Large intestine (tissue), 3 donors: ENCODE results near the gene FOXG1. TPM values are rescaled to one million over a fixed set of nuclear protein-coding genes. Genes with fewer than 3 reads are reported as not detected.

Experiments used
- DNase-seq, 2 donors: peaks; one replicate each; pipeline versions ENCODE4 v3.0.0 to v3.0.0-alpha.2; 2013
- H3K27ac ChIP-seq: one replicate; pipeline ENCODE4 v1.5.1; 2013; ENCODE audit warnings: low read length
- H3K27me3 ChIP-seq: 2 replicates; pipeline ENCODE4 v1.6.1; 2013; ENCODE audit warnings: low read length; ENCODE audit not compliant: control insufficient read depth, insufficient read depth
- H3K36me3 ChIP-seq: 2 replicates; pipeline ENCODE4 v1.6.1; 2013; ENCODE audit warnings: low read length; ENCODE audit not compliant: control insufficient read depth, insufficient read depth
- H3K4me1 ChIP-seq: one replicate; pipeline ENCODE4 v1.6.1; 2013; ENCODE audit warnings: low read length; ENCODE audit not compliant: control insufficient read depth, insufficient read depth
- H3K4me3 ChIP-seq: one replicate; pipeline ENCODE4 v1.5.1; 2013; ENCODE audit warnings: low read length
- H3K9me3 ChIP-seq: one replicate; pipeline ENCODE4 v1.6.1; 2013; ENCODE audit warnings: mild to moderate bottlenecking, low read depth, low read length, moderate library complexity; ENCODE audit not compliant: control insufficient read depth
- WGBS: methylation state at CpG from one replicate; pipeline ENCODE4 v1.1.5; 2013; ENCODE audit warnings: low lambda C conversion rate; ENCODE audit not compliant: insufficient coverage; 5-methylcytosine and 5-hydroxymethylcytosine counted together
- polyA plus RNA-seq: library from polyadenylated mRNA; unstranded; fragments of 120-200 nt; gene quantifications from one replicate; pipeline ENCODE4 v1.2.1, GENCODE V29; 2013

Gene FOXG1
- polyA plus RNA-seq, 1 donor: not detected

DNA sequence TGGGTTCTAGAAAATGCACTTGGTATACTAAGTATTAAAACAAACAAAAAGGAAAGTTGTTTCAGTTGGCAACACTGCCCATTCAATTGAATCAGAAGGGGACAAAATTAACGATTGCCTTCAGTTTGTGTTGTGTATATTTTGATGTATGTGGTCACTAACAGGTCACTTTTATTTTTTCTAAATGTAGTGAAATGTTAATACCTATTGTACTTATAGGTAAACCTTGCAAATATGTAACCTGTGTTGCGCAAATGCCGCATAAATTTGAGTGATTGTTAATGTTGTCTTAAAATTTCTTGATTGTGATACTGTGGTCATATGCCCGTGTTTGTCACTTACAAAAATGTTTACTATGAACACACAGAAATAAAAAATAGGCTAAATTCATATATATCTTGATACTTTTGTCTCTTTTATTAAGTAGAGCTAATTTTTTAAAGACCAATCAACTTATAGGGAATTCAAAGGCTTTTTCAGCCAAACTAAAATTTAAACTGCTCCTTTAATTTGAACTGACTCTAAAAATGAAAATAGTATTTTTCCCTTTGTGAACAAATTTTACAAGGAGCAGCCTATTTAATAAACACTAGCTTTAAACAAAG lies 2.8 kb downstream of the FOXG1 start:
- H3K4me1 ChIP-seq: no peaks in the 10 kb centered on the region
- H3K27me3 ChIP-seq: peaks cover 81% of the 10 kb centered on the region
- 13% methylated on average over 1 of the region's 4 CpGs for WGBS
- no peaks in the 10 kb centered on the region for H3K36me3 ChIP-seq
- no peak overlapping the region for H3K27ac ChIP-seq
- DNase-seq: no peak
- H3K4me3 ChIP-seq: no peak overlapping the region
- H3K9me3 ChIP-seq: peaks cover 18% of the 10 kb centered on the region

DNA sequence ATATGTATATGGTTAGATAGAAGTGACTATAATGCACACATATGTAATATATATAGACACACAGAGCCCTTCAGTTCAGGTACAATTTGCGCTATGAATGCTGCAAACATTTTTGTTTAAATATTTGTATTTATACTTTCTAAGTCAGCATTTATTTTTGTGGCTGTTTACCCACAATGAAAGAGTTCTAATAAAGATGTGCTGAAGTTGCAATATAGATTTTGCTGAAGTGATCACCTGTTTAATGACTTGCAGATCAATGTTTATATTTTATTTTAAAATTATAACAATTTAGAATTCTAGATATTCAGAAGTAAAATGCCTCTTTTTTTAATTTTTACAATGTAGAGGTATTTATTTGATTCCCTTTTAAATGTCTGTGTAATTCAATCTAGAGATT lies 3.5 kb downstream of the FOXG1 start:
- H3K27ac ChIP-seq: no peak overlapping the region
- no peak for DNase-seq
- H3K4me3 ChIP-seq: no peak overlapping the region
- peaks cover 81% of the 10 kb centered on the region for H3K27me3 ChIP-seq
- H3K4me1 ChIP-seq: no peaks in the 10 kb centered on the region
- H3K36me3 ChIP-seq: no peaks in the 10 kb centered on the region
- peaks cover 17% of the 10 kb centered on the region for H3K9me3 ChIP-seq
- 33% methylated on average over 1 of the region's 1 CpG for WGBS

DNA sequence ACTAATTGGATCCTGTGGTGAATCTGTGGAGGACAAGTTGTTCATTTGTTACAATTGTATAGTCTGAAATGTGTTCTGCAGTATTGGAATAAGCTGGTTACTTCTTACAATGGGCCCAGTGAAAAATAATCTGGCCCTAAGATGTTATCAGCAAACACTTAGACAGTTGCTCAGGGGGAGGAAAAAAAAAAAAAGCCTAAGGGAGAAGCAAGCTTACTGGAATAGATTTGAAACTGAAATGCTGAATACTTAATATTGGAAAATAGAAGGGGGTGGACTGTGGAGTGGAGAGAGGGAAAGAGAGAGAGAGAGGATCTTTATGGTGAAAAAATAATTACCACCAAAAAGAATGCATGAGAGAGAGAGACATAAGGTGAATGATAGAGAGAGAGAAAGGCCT lies 4.0 kb downstream of the FOXG1 start:
- peaks cover 81% of the 10 kb centered on the region for H3K27me3 ChIP-seq
- no peaks in the 10 kb centered on the region for H3K36me3 ChIP-seq
- no peaks in the 10 kb centered on the region for H3K4me1 ChIP-seq
- no peak for DNase-seq
- H3K4me3 ChIP-seq: no peak overlapping the region
- H3K9me3 ChIP-seq: peaks cover 17% of the 10 kb centered on the region
- H3K27ac ChIP-seq: no peak overlapping the region

DNA sequence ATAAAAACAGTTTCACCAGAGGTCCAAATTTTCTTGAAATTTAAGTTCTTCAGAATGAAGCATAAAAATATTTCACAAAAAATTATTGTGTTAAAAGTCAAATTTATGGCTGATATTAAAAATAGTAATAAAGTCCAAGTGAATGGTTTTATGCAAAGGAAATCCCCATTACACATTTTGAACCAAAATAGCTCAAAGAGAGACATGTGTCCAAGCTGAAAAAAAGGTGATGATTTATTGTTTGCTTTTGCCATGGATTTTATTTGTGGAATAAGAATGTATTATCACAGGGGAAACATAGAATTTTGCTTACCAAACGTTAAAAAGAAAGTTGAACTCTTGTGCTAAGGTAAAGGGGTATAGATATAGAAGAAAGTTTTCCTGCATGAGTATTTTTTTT lies 4.6 kb downstream of the FOXG1 start:
- no peak for DNase-seq
- H3K9me3 ChIP-seq: peaks cover 13% of the 10 kb centered on the region
- WGBS: 0% methylated on average over 1 of the region's 1 CpG
- H3K4me1 ChIP-seq: no peaks in the 10 kb centered on the region
- H3K27me3 ChIP-seq: peaks cover 80% of the 10 kb centered on the region
- no peaks in the 10 kb centered on the region for H3K36me3 ChIP-seq
- no peak overlapping the region for H3K4me3 ChIP-seq
- no peak overlapping the region for H3K27ac ChIP-seq

DNA sequence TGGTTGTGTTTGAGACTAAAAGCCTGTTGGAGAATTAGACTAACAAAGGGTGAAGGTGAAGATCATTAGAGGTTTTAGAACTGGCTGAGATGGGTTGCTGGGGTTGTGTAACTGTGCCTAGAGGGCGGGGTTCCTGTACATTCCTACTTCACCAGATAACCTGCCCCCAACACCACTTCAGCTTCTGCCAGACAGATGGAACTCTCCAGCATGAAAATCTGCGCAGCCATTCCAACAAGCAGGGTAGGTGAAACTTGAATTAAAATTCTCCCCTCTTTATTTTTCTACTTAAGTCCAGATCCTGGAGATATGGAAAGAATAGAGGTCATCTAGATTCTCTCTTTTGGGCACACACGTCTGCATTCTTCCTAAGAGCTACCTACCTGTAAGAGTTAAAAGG lies 6.0 kb downstream of the FOXG1 start:
- Histone ChIP-seq H3K9me3 (peaks cover 13% of the 10 kb centered on the region), H3K4me3 (no peak overlapping the region), H3K36me3 (no peaks in the 10 kb centered on the region), H3K27me3 (peaks cover 77% of the 10 kb centered on the region), H3K27ac (no peak overlapping the region), H3K4me1 (no peaks in the 10 kb centered on the region)
- 0% methylated on average over 1 of the region's 3 CpGs for WGBS
- DNase-seq: no peak

DNA sequence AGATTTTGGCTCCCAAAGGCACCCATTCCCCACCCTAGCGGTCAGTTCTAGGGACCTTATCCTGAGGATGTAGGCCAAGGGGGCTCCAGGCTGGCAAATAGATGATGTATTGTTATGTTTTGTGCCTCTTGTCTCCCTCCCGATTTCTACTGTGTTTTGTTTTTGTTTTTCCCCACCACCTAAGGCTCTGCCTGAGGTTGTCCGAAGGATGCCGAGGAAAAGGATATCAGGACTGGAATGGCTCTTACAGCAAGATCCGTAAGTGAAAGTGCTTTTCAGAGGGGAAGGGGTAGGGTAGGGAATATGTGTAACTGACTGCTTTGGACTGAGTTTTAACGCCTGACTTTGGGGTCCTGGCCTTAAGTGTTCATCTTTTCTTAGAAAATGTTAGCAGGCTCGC lies 6.6 kb downstream of the FOXG1 start:
- Histone ChIP-seq H3K27ac (no peak overlapping the region), H3K27me3 (peaks cover 77% of the 10 kb centered on the region), H3K9me3 (peaks cover 8% of the 10 kb centered on the region), H3K4me3 (no peak overlapping the region), H3K36me3 (no peaks in the 10 kb centered on the region), H3K4me1 (no peaks in the 10 kb centered on the region)
- 0% methylated on average over 1 of the region's 7 CpGs for WGBS
- DNase-seq: no peak

DNA sequence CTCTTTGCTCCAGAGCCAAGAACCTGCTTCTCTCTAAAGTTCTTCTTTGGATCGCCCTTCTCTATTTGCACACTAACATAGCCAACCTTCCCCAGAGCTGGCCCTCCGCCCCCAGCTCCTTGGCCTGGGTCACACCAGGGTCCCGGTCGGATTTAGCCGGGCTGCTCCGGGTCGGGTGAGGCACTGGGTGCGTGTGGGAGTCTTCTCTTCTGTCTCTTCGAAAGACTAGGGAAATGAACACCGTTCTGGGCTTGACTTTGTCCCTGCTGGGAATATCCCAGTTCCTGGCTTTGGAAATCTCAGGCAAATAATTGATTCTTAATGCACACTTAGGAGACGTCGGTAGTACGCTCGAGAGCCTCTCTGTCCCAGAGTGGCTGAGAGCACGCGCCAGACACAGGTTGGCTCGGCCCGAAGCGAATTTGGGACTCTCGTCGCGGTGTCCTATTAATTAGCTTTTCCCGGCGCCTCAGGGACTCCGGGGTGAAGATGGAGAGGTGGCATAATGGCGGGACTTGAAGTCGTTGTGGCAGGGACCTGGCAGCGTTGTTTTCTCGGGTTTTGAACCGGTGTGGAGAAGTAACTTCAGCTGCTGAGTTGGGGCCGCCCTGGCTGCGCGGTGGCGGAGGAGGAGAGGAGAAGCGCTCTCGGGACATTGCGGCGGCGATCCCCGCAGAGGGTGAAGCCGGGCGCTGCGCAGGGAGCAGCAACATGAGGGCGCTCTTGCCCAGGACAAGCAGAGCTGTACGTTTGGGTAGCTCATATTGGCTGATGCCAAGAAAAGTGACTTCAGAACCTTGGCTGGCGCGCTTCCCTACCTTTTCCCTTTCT lies 7.5 kb downstream of the FOXG1 start:
- Histone ChIP-seq H3K4me1 (no peaks in the 10 kb centered on the region), H3K36me3 (no peaks in the 10 kb centered on the region), H3K4me3 (no peak overlapping the region), H3K9me3 (peaks cover 5% of the 10 kb centered on the region), H3K27me3 (peaks cover 73% of the 10 kb centered on the region), H3K27ac (no peak overlapping the region)
- no peak for DNase-seq
- no CpG with 5 or more reads among the region's 47 CpGs for WGBS

DNA sequence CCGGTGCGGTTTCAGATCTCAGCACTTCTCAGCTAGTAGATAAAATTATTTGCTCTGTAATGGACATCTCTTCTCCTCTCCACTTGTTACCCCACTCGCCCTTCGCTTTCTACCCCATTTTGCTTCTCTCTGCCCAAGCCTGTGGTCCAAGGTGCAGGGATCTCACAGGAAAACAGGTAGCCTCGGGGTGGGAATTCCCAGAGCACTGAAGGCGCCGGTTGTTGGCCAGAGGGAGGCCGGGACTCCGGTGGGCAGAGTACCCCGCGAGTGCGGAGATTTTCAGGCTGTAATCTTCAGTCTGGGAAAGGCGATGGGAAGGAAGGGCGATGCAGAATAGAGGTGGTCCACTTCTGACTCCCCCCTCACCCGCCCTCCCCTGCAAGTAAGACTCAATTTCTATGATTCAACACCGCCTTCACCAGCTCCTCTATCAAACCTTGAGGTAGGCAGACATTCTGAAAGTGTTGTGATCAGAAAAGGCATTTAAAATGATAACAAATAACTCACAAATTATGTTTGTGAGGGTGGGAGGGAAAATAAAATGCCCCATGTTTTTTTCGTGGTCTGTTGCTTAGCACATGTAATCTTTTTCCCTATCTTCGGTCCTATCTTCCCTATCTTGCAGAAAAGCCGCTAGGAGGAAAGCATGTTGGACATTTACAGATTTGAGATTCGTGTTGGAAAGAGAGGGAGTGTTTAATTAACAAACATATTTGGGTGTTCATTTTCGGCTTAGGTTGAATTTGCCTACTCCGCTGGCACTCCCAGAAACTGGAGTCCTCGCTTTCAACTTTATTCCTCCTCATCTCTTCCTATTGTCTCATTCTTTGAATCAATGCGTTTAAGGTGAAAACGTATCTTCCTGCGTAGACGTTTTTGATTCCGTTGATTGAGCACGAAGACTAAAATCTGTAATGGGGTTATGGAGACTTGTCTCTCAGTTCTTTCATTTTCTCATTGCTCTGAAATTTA lies 8.5 kb downstream of the FOXG1 start:
- DNase-seq: no peak
- Histone ChIP-seq H3K4me3 (no peak overlapping the region), H3K9me3 (peaks cover 5% of the 10 kb centered on the region), H3K27ac (no peak overlapping the region), H3K36me3 (no peaks in the 10 kb centered on the region), H3K4me1 (no peaks in the 10 kb centered on the region), H3K27me3 (peaks cover 68% of the 10 kb centered on the region)
- 4% methylated on average over 8 of the region's 29 CpGs for WGBS

DNA sequence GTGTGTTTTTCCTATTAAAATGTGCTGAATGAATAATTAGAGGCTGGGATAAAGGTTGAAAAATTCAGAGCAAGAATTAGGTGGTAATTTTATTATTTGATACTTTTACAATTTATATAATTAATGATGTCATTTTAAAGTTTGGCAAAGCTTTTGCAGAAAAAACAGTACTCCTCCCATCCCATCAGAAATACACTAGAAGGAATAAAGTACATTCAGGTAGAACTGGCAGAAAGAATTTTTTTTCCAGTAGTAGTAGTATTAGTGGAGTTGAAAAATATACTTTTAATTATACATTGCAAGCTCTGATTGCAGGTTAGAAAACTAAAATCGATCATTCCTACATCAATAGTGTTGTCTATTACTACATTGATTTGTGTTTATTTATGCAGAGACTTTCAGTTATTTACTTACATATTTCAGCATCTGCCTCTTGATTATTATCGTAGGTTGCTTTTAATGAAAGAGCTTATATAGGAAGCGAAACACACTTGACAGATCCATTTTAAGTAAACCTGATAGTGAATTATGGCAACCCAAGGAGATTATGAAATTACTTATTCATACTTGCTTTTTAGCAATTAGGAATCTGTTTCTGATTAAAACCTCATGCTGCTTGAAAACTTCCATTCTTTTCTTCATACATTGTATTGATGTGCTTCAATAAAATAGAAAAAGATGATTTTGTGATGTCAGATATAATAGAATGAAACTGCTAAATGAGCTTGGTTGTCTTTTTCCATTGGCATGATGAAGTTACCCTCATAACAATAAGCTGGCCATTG lies 10.1 kb downstream of the FOXG1 start:
- Histone ChIP-seq H3K27ac (no peak overlapping the region), H3K36me3 (no peaks in the 10 kb centered on the region), H3K9me3 (peaks cover 5% of the 10 kb centered on the region), H3K4me3 (no peak overlapping the region), H3K27me3 (peaks cover 73% of the 10 kb centered on the region), H3K4me1 (no peaks in the 10 kb centered on the region)
- DNase-seq: no peak
- WGBS: 26% methylated on average over 3 of the region's 3 CpGs
